CD4-positive, alpha-beta T cell (primary cell): ENCODE results near the gene C21orf58. TPM values are rescaled to one million over a fixed set of nuclear protein-coding genes. Genes with fewer than 3 reads are reported as not detected.

Experiments
- ATAC-seq: fragments of 200-7000 bp; cut with Tn5 transposase; one replicate; pipeline ENCODE4 v1.10.0; 2022; ENCODE audit warnings: mild to moderate bottlenecking; ENCODE audit not compliant: poor library complexity
- CTCF ChIA-PET: fragments of 350-600 bp; sonication (Branson Sonifier 250); formaldehyde crosslinking; loops from one replicate; lab custom pipeline; 2021; ENCODE audit warnings: antibody characterized with exemption, inconsistent platforms; lab: Charles Lee
- POLR2A ChIA-PET: fragments of 350-600 bp; sonication (Branson Sonifier 250); formaldehyde crosslinking; loops from one replicate; lab custom pipeline; 2021; ENCODE audit warnings: antibody characterized with exemption, inconsistent platforms; lab: Charles Lee
- DNase-seq, 14 experiments: peaks; one replicate each; pipeline ENCODE4 v3.0.0-alpha.2; 2013 to 2020; ENCODE audit warnings: mixed read lengths in 2 of 14
- H3K27ac ChIP-seq, 2 donors: one replicate each; pipeline versions ENCODE4 v1.5.1 to v1.7.0; 2013; ENCODE audit warnings: low read length in 2 of 2, low read depth in 1 of 2, mild to moderate bottlenecking in 1 of 2
- H3K27me3 ChIP-seq, 2 experiments: 1 replicate in 1 of 2; 2 replicates in 1 of 2; pipeline versions ENCODE4 v1.6.1 to v1.7.0; 2013; ENCODE audit warnings: low read length in 2 of 2, control low read depth in 1 of 2, mild to moderate bottlenecking in 1 of 2, moderate library complexity in 1 of 2; ENCODE audit not compliant: insufficient read depth in 2 of 2, control insufficient read depth in 1 of 2
- H3K36me3 ChIP-seq: one replicate; pipeline ENCODE4 v1.6.1; 2013; ENCODE audit warnings: low read length, control low read depth; ENCODE audit not compliant: insufficient read depth
- H3K4me1 ChIP-seq: one replicate; pipeline ENCODE4 v1.6.1; 2013; ENCODE audit warnings: low read length, control low read depth; ENCODE audit not compliant: insufficient read depth
- H3K4me3 ChIP-seq: one replicate; pipeline ENCODE4 v1.5.1; 2013; ENCODE audit warnings: mild to moderate bottlenecking, low read length, moderate library complexity
- H3K9me3 ChIP-seq, 2 experiments: 1 replicate in 1 of 2; 2 replicates in 1 of 2; pipeline versions ENCODE4 v1.6.1 to v1.7.0; 2013; ENCODE audit warnings: low read length in 2 of 2, mild to moderate bottlenecking in 2 of 2, control low read depth in 1 of 2, moderate library complexity in 1 of 2; ENCODE audit not compliant: control insufficient read depth in 1 of 2, insufficient read depth in 1 of 2
- H3K27ac Mint-ChIP-seq: one replicate; pipeline ENCODE4 v1.8.0; 2020; ENCODE audit warnings: mixed read lengths
- H3K27me3 Mint-ChIP-seq: one replicate; pipeline ENCODE4 v1.8.0; 2021; ENCODE audit warnings: mixed read lengths
- H3K36me3 Mint-ChIP-seq: one replicate; pipeline ENCODE4 v1.8.0; 2021; ENCODE audit warnings: low read depth, mixed read lengths
- H3K4me1 Mint-ChIP-seq: one replicate; pipeline ENCODE4 v1.8.0; 2021; ENCODE audit warnings: low read depth, mixed read lengths
- H3K4me3 Mint-ChIP-seq: one replicate; pipeline ENCODE4 v1.8.0; 2020; ENCODE audit warnings: mild to moderate bottlenecking, mixed read lengths
- H3K9me3 Mint-ChIP-seq: one replicate; pipeline ENCODE4 v1.8.0; 2020; ENCODE audit warnings: mixed read lengths
- CTCF ChIP-seq: fragments of 200-600 bp; IDR thresholded peaks from one replicate; pipeline ENCODE4 v1.8.0; 2022; ENCODE audit warnings: antibody characterized with exemption, mild to moderate bottlenecking
- intact Hi-C, 2 experiments: fragments of 100-400 bp; cut with DNase I in 1 of 2; cut with micrococcal nuclease in 1 of 2; formaldehyde crosslinking; loops; one replicate each; pipeline versions ENCODE4 v1.15.1 to v1.9.0; 2023 to 2025; cut with DNase I, micrococcal nuclease
- total RNA-seq, 174 experiments: library from RNA in 2 of 174; stranded (reverse) in 2 of 174; gene quantifications; one replicate each; pipeline ENCODE4 v1.2.3 and lab custom pipeline; 2021 to 2026

The C21orf58 gene
- total RNA-seq, 2 experiments from 2014 or later: 2.0 to 2.8 TPM

- H3K27ac ChIP-seq: no peak overlapping the region
- intact Hi-C loops: no loop called here
- Mint-ChIP-seq H3K9me3 (no peaks in the 10 kb centered on the region), H3K27me3 (no peaks in the 10 kb centered on the region), H3K4me3 (no peak overlapping the region), H3K36me3 (peaks cover 73% of the 10 kb centered on the region), H3K27ac (no peak overlapping the region), H3K4me1 (no peaks in the 10 kb centered on the region)
- peaks cover 66% of the 10 kb centered on the region for H3K36me3 ChIP-seq
- TF ChIP-seq CTCF: no peak
- POLR2A ChIA-PET: no interaction called here
- no peaks in the 10 kb centered on the region for H3K27me3 ChIP-seq
- no peaks in the 10 kb centered on the region for H3K4me1 ChIP-seq
- ATAC-seq (no peak), DNase-seq (no peak)
- peaks cover 0 to 4% of the 10 kb centered on the region in 2 experiments for H3K9me3 ChIP-seq
- H3K4me3 ChIP-seq: no peak overlapping the region
- CTCF ChIA-PET: no interaction called here
Measured at GRCh38 chr21:46356494-46357334, 33.0 kb upstream of the C21orf58 start.

DNA sequence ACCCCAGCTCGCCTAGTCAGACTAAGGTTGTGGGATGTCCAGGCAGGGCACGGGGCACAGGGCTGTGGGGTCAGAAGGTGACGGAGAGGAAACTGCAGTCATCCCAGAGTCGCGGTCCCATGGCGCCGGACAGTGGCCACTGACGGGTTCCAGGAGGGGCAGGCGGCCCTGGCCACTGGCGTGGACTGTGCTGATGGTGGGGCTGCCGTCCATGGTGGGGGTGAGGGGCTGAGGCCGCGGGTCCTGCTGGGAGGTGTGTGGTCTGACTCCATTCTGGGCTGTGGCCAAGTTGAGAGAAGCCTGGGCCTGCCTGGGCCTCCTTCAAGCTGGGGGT is 32.3 kb upstream of the C21orf58 start:
- peaks cover 71% of the 10 kb centered on the region for H3K36me3 ChIP-seq
- intact Hi-C loops: no loop called here
- TF ChIP-seq CTCF: no peak
- Mint-ChIP-seq H3K4me1 (no peaks in the 10 kb centered on the region), H3K36me3 (peaks cover 74% of the 10 kb centered on the region), H3K4me3 (no peak overlapping the region), H3K27me3 (no peaks in the 10 kb centered on the region), H3K27ac (no peak overlapping the region), H3K9me3 (no peaks in the 10 kb centered on the region)
- ChIA-PET POLR2A (no interaction called here), CTCF (no interaction called here)
- H3K9me3 ChIP-seq: peaks cover 0 to 4% of the 10 kb centered on the region in 2 experiments
- no peaks in the 10 kb centered on the region for H3K4me1 ChIP-seq
- H3K27me3 ChIP-seq: no peaks in the 10 kb centered on the region
- no peak for DNase-seq
- H3K4me3 ChIP-seq: no peak overlapping the region
- no peak for ATAC-seq
- H3K27ac ChIP-seq: no peak overlapping the region

- Mint-ChIP-seq H3K4me1 (no peaks in the 10 kb centered on the region), H3K27me3 (no peaks in the 10 kb centered on the region), H3K4me3 (no peak overlapping the region), H3K27ac (no peak overlapping the region), H3K9me3 (no peaks in the 10 kb centered on the region), H3K36me3 (peaks cover 76% of the 10 kb centered on the region)
- peaks cover 77% of the 10 kb centered on the region for H3K36me3 ChIP-seq
- DNase-seq (peak in 1 of 14 experiments; percentile 25), ATAC-seq (no peak)
- POLR2A ChIA-PET: no interaction called here
- H3K27me3 ChIP-seq: no peaks in the 10 kb centered on the region
- intact Hi-C loops: no loop called here
- peaks cover 0 to 4% of the 10 kb centered on the region in 2 experiments for H3K9me3 ChIP-seq
- no peak for TF ChIP-seq CTCF
- H3K27ac ChIP-seq: no peak overlapping the region
- H3K4me1 ChIP-seq: no peaks in the 10 kb centered on the region
- no peak overlapping the region for H3K4me3 ChIP-seq
- CTCF ChIA-PET: no interaction called here
Measured at GRCh38 chr21:46355161-46356004, 31.7 kb upstream of the C21orf58 start.
